Measurements from ENCODE around the gene ADAMTSL4.
"Not testable (repeated sequence)": the region's sequence is repeated elsewhere in the genome, so short reads cannot be mapped to it uniquely, and the experiment has no call there.

ADAMTSL4 gene

GRCh38 chr1:150582371-150582770, 33.2 kb downstream of the ADAMTSL4 start:
- no peak for DNase-seq (ENCODE audit: low read depth)

- DNase-seq (ENCODE audit: low read depth), result no peak
Measured at GRCh38 chr1:150596095-150596892, 47.1 kb downstream of the ADAMTSL4 start.

- DNase-seq (ENCODE audit: low read depth), result no peak
Measured at GRCh38 chr1:150596976-150597375, 47.8 kb downstream of the ADAMTSL4 start.

GRCh38 chr1:150598346-150598745, 49.1 kb downstream of the ADAMTSL4 start:
- DNase-seq (ENCODE audit: low read depth), result not testable (repeated sequence)

GRCh38 chr1:150601540-150601939, 52.3 kb downstream of the ADAMTSL4 start:
- no peak for DNase-seq (ENCODE audit: low read depth)

- DNase-seq (ENCODE audit: low read depth), result not testable (repeated sequence)
Measured at GRCh38 chr1:150602372-150602771, 53.2 kb downstream of the ADAMTSL4 start.

- no peak for DNase-seq (ENCODE audit: low read depth)
Measured at GRCh38 chr1:150603711-150604110, 54.5 kb downstream of the ADAMTSL4 start.

GRCh38 chr1:150604226-150604588, 55.0 kb downstream of the ADAMTSL4 start:
- DNase-seq (ENCODE audit: low read depth), result no peak

GRCh38 chr1:150605451-150605731, 56.2 kb downstream of the ADAMTSL4 start:
- DNase-seq (ENCODE audit: low read depth), result not testable (repeated sequence)

GRCh38 chr1:150606463-150607142, 57.4 kb downstream of the ADAMTSL4 start:
- DNase-seq (ENCODE audit: low read depth), result no peak

GRCh38 chr1:150609732-150610131, 60.5 kb downstream of the ADAMTSL4 start:
- DNase-seq (ENCODE audit: low read depth), result no peak
